Suppressor macrophage treated with lipopolysaccharide for 4 hours (primary cell): ENCODE results near the gene GBA2.

ENCODE experiments used
- DNase-seq: peaks from one replicate; pipeline ENCODE4 v3.0.0-alpha.2; 2020

The GBA2 gene

GRCh38 chr9:35763803-35764202 is 14.8 kb upstream of the GBA2 start:
- no peak for DNase-seq

GRCh38 chr9:35763181-35763580 is 14.2 kb upstream of the GBA2 start:
- DNase-seq, result no peak

- DNase-seq, result peak; percentile 27
These were observed 11.6 kb upstream of the GBA2 start for GRCh38 chr9:35760651-35761050.

- no peak for DNase-seq
These were observed 10.8 kb upstream of the GBA2 start for GRCh38 chr9:35759795-35760194.

GRCh38 chr9:35758475-35759050 is 9.5 kb upstream of the GBA2 start:
- DNase-seq, result no peak

GRCh38 chr9:35757892-35758275 is 8.9 kb upstream of the GBA2 start:
- DNase-seq, result no peak

- no peak for DNase-seq
These were observed 8.3 kb upstream of the GBA2 start for GRCh38 chr9:35757226-35757891.

- DNase-seq, result peak; percentile 12
These were observed 7.5 kb upstream of the GBA2 start for GRCh38 chr9:35756275-35757225.

- no peak for DNase-seq
These were observed 6.0 kb upstream of the GBA2 start for GRCh38 chr9:35755071-35755470.

- no peak for DNase-seq
These were observed 5.2 kb upstream of the GBA2 start, which contains the start of gene MSMP for GRCh38 chr9:35754264-35754663. TSS of gene MSMP (minus strand) at chr9:35754276. CDS start at chr9:35754129, 147 bp downstream.

GRCh38 chr9:35753466-35753865 is 4.4 kb upstream of the GBA2 start:
- DNase-seq, result no peak

GRCh38 chr9:35750256-35750531 is 1.2 kb upstream of the GBA2 start:
- DNase-seq, result no peak

GRCh38 chr9:35749515-35750255 is 657 bp upstream of the GBA2 start:
- DNase-seq, result no peak

- no peak for DNase-seq
These were observed 678 bp downstream of the GBA2 start for GRCh38 chr9:35748242-35748857.

GRCh38 chr9:35746583-35746982 is 2.4 kb downstream of the GBA2 start:
- DNase-seq, result no peak

GRCh38 chr9:35745569-35745968 is 3.5 kb downstream of the GBA2 start:
- no peak for DNase-seq

- DNase-seq, result no peak
These were observed 5.0 kb downstream of the GBA2 start for GRCh38 chr9:35743880-35744518.

GRCh38 chr9:35743452-35743851 is 5.6 kb downstream of the GBA2 start:
- no peak for DNase-seq

- DNase-seq, result no peak
These were observed 7.3 kb downstream of the GBA2 start for GRCh38 chr9:35741740-35742139.

GRCh38 chr9:35740243-35740642 is 8.8 kb downstream of the GBA2 start:
- DNase-seq, result no peak

GRCh38 chr9:35738924-35739323 is 10.1 kb downstream of the GBA2 start:
- DNase-seq, result no peak

- DNase-seq, result no peak
These were observed 10.8 kb downstream of the GBA2 start for GRCh38 chr9:35738186-35738585.
